Ishikawa (cell line): ENCODE results near the gene C14orf132.

Experiments used
- CEBPB ChIP-seq: IDR thresholded peaks from 2 replicates; pipeline ENCODE4 v1.6.1; 2012
- CREB1 ChIP-seq: IDR thresholded peaks from 2 replicates; pipeline ENCODE4 v1.6.1; 2012; ENCODE audit warnings: low read depth
- EGR1 ChIP-seq: IDR thresholded peaks from 2 replicates; pipeline ENCODE4 v1.6.1; 2012
- EP300 ChIP-seq: IDR thresholded peaks from 2 replicates; pipeline ENCODE4 v1.6.1; 2012; ENCODE audit warnings: borderline replicate concordance
- FOXM1 ChIP-seq: IDR thresholded peaks from 2 replicates; pipeline ENCODE4 v1.6.1; 2012; ENCODE audit warnings: low read depth, borderline replicate concordance
- MAX ChIP-seq: IDR thresholded peaks from 2 replicates; pipeline ENCODE4 v1.6.1; 2012
- NFIC ChIP-seq: IDR thresholded peaks from 2 replicates; pipeline ENCODE4 v1.6.1; 2012
- RAD21 ChIP-seq: IDR thresholded peaks from 2 replicates; pipeline ENCODE4 v1.6.1; 2012; ENCODE audit warnings: low read depth
- TCF12 ChIP-seq: IDR thresholded peaks from 2 replicates; pipeline ENCODE4 v1.6.1; 2012; ENCODE audit warnings: low read depth
- TEAD4 ChIP-seq: IDR thresholded peaks from 2 replicates; pipeline ENCODE4 v1.6.1; 2012
- USF1 ChIP-seq: IDR thresholded peaks from 2 replicates; pipeline ENCODE4 v1.6.1; 2012
- YY1 ChIP-seq: IDR thresholded peaks from 2 replicates; pipeline ENCODE4 v1.6.1; 2012; ENCODE audit warnings: low read depth
- ZBTB7A ChIP-seq: IDR thresholded peaks from 2 replicates; pipeline ENCODE4 v1.6.1; 2012; ENCODE audit warnings: low read depth
- TF ChIP-seq, protein P1 (sequence below): IDR thresholded peaks from 2 replicates; pipeline ENCODE4 v1.6.1; 2012; ENCODE audit warnings: low read depth, mild to moderate bottlenecking

DNA sequence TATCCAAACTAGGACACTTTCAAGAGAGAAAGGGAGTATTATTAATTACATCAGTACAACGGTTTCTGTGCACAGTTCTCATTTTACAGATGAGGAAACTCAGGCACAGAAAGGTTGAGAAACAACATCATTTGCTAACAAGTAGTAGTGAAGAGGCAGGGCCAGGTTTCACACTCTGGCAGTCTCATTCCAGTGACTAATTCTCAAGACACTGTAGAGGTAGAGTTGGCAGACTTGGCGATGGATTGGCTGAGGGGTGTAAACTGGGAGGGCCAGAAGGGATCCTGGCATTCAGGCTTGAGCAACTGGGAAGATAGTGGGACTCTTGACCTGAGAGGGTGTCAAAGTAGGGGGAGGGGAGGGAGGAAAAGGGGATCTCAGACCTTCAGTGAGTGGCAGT lies 91.7 kb downstream of the C14orf132 start:
- TF ChIP-seq EGR1 (no peak), EP300 (no peak), RAD21 (no peak), YY1 (no peak), USF1 (no peak), FOXM1 (no peak), CREB1 (no peak), MAX (no peak), CEBPB (no peak), ZBTB7A (no peak), NFIC (no peak), TEAD4 (no peak), TCF12 (no peak)
- TF ChIP-seq, protein P1, sequence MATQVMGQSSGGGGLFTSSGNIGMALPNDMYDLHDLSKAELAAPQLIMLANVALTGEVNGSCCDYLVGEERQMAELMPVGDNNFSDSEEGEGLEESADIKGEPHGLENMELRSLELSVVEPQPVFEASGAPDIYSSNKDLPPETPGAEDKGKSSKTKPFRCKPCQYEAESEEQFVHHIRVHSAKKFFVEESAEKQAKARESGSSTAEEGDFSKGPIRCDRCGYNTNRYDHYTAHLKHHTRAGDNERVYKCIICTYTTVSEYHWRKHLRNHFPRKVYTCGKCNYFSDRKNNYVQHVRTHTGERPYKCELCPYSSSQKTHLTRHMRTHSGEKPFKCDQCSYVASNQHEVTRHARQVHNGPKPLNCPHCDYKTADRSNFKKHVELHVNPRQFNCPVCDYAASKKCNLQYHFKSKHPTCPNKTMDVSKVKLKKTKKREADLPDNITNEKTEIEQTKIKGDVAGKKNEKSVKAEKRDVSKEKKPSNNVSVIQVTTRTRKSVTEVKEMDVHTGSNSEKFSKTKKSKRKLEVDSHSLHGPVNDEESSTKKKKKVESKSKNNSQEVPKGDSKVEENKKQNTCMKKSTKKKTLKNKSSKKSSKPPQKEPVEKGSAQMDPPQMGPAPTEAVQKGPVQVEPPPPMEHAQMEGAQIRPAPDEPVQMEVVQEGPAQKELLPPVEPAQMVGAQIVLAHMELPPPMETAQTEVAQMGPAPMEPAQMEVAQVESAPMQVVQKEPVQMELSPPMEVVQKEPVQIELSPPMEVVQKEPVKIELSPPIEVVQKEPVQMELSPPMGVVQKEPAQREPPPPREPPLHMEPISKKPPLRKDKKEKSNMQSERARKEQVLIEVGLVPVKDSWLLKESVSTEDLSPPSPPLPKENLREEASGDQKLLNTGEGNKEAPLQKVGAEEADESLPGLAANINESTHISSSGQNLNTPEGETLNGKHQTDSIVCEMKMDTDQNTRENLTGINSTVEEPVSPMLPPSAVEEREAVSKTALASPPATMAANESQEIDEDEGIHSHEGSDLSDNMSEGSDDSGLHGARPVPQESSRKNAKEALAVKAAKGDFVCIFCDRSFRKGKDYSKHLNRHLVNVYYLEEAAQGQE = no peak
